ENCODE measurements around the gene HCFC1.

HCFC1 gene

DNA sequence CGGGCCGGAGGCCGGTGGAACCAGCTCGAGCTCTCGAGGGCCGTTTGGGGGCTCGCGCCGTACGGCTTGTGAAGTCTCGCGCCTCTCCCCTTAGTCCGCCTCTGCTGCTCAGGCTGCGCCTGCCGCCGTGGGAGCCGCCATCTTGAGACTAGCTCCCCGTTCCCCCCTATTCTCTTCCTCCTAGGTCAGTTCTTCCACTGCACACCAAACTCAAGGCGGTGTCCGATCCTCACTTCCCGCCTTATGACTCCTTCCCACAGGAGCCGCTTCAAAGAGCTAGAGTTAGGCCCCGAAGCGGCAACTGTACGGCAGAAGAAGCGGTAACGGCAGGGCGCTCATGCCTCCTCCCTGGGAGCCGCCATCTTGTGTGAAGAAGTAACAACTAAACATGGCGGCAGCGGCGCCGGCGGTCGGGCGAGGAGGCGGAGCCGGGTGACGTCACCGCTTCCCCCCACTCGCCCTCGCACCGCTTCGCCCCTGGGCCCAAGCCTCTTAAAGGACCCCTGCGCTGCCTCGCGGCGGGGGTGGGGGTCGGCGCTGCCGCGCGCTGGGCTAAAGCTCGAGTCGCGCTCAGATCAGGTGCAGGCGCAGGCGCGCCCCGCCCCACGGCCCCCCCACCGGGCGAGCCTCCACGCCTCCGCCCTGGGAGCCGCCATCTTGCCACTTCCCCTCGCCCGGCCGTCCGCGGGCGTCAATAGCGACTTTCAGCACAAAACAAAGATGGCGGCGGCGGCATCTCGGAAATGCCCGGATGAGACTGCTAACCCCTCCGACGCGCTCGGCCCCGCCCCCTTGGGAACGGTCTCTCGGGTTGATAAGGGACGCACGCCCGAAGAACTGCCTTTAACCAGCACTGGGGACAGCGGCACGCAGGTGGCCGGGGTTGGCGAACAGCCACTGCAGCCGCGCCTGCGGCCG is at the start of gene HCFC1:
HCFC1 (minus strand) TSS at position 369 of the 918 bp plus-strand sequence. CDS start 978 bp downstream, outside the sequence.
- ATAC-seq, result peak; percentile 35 to 45

- no peak for ATAC-seq
Observed at GRCh38 chrX:154021131-154021611, 49.6 kb upstream of the HCFC1 start.

DNA sequence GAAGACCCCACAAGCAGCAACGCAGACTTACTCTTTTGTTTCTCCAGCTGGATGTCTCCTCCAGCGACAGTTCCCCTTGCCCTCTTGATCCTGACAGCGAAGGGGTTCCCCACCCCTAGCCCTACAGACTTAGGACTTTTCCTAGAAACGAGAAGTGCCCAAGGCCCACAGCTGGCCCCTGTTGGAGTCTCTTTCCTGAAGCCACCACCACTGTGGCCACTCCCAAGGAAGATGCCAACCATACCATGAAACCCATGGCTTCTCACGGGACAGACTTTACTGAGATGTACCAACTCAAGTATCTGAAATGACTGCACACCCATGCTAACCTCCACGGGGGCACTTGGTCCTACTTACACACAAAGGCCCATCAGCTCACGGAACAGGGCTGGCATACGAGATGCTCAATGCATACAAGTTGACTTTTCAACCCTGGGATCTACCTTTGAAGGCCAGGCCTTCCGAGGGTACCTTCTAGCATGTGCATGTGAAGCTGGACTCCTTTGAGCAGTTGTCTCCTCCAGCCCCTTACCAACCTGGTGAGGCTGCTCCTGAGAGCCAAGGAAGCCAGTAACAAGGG is 49.0 kb upstream of the HCFC1 start:
- no peak for ATAC-seq

DNA sequence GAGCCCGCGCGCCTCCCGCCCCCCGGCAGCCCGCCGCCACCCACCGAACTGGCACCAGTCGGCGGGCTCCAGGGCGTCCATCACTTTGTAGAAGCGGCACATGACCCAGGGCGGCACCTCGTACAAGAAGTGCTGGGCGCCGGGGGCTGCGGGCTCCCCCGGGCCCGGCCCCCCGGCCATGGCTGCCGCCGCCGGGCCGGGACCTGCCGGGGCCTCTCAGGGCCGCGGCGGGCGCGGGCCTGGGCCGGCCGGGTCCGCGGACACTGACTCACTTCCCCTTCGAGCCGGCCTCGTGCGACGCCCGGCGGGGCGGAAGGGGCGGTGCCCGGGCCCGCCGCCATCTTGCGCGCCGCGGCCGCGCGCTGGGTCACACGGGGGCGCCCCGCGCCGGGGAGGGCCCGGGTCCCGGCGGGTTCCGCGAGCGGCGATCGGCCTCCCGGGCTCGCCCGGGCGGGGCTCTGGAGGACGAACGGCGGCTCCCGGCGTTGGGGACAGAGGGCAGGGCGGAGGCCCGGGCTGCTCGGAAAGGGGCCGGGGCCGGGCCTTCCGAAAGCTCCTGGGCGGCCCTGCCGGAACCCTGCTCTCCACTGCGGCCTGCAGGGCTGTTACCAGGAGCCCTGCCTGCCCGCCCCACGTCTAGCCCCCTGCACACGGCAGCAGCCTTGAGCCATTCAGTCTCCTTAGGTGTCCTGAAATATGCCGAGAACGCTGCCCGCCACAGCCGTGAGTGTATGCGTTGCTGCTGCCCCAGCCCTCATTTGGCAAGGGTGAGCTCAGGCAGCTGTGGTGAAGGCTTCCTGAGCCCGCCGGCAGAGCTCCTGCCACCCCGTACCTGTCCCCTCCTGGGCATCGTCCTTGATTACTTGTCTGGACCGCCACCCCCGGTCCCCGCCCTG is 48.3 kb upstream of the HCFC1 start, which contains the start of gene IRAK1:
IRAK1 (minus strand) TSS at position 270 of the 896 bp plus-strand sequence; CDS start at position 180, 90 bp downstream.
- peak; percentile 82 for ATAC-seq

GRCh38 chrX:154019061-154019621 is 47.5 kb upstream of the HCFC1 start:
- ATAC-seq, result peak; percentile 14 to 19

GRCh38 chrX:154018518-154019060 is 47.0 kb upstream of the HCFC1 start:
- no peak for ATAC-seq

DNA sequence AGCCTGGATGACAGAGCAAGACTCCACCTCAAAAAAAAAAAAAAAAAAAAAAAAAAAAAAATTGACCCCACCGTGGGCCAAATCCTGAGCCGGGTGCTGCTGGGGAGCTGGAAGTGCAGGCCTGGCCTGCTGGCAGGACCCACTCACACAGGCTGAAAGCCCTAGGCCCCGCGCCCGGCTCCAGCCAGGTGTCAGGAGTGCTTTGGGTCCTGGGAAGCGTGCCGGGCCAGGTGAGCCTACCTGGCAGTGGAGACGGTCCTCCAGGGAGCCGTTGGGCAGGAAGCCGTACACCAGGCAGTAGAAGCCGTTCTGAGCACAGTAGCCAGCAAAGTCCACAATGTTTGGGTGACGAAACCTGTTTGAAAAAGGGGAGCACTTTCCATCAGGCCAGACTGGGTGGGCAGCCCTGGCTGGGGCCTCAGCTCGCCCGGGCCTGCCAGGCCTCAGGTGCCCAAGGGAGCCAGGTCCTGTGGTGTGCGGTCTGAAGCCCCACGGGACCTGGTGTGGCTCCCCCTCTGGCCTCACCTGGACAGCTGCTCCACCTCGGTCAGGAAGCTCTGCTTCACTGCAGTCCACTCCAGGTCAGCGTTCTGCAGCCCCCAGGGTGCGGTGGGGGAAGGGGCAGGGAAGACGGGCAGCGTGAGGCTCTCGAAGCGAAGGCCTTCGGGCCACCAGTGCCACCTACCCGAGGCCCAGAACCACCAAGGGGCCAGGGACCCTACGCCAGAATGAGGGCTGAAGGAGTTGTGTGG is 46.3 kb upstream of the HCFC1 start:
- ATAC-seq, result no peak

DNA sequence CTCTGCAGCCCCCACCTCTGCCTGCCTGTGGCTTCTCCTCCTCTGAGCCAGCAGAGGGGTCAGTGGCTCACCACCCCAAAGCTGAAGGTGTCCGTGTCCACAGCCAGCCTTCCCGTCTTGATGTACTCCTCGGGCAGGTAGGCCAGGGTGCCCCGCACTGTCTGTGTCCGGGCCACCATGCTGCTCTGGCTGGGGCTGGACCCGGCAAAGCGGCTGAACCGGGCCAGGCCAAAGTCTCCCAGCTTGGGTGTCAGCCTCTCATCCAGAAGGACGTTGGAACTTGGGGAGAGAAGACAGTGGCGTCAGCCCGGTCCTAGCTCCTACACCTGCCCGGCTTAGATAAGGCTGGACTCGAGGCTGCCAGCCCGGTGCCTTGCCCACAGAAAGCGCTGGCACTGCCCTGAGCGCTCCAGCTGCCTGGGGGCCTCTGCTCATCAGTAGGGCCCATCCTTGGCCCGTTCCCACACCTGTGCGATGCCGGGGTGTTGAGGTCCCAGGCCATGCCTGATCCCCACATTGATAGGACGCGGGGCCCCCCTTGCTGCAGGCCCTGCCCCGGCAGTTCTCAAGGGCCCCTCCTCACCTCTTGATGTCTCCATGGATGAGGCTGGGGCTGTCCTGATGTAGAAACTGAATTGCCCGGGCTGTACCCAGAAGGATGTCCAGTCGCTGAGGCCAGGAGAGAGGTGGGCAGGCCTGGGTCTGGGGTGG is 44.9 kb upstream of the HCFC1 start:
- ATAC-seq, result no peak

DNA sequence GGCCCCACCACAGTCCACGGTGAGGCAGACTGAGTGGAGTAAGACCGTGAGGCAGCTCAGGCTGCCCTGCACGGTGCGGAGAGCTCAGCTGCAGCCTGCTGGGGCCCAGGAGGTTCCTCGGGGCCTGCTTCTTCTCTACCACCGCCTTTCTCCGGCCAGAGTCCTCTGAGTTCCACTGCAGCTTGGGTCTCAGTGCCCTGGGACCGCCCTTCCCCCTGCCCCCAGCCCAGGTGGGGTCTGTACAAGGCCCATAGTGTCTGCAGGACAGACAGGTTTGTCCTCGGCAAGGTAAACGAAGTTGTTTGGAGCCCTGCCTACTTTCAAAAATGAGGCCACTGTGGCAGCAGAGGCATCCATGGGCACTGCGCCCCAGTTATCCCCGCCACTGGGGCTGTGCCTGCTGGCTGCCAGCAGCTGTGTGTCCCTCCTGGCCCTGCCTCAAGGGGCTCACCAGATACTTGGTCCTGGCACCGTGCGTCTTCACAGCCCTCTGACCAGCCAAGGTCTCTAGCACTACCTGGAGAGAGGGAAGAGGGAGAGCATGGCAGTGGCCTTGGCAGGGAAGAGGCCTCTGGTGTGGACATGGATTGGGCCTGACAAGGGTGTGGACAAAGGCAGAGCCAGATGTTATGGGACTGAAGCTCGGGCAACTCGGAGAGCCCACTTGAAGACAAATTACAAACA is 44.1 kb upstream of the HCFC1 start:
- no peak for ATAC-seq

DNA sequence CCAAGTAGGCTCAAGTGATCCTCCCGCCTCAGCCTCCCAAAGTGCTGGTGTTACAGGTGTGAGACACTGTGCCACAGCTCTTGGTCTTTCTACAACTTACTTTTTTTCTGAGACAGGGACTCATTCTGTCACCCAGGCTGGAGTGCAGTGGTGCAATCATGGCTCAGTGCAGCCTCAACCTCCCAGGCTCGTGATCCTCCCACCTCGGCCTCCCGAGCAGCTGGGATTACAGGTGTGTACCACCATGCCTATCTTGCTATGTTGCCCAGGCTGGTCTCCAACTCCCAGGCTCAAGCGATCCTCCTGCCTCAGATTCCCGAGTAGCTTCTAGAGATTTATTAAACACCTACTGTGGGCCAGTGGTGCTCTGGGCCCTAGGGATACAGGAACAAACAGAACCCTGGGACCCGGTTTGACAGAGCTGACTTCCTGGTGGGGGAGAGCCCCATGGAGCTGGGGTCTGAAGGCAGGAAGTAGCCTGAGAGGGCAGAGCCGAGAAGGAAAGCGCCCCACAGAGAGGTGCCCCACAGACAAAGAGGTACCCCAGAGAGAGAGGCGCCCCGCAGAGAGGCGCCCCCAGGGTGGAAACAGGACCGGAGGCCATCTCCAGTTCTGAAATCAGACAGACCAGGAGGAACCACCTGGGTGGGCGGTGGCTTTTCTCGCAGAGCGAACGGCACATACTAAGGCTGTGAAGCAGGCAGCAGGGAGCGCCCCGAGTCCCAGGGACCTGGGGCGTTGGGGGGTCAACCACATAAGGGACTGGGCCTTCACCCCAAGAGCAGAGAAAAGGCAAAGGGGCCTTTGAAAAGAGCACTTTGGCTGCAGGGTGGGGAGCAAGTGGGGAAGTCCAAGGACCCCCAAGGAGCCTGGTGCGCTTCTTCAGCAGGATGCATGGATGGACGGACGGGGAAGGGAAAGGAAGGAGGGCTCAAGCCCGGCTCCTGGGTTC is 43.1 kb upstream of the HCFC1 start:
- ATAC-seq, result no peak

GRCh38 chrX:154013614-154014360 is 42.2 kb upstream of the HCFC1 start:
- peak; percentile 72 to 84 for ATAC-seq

DNA sequence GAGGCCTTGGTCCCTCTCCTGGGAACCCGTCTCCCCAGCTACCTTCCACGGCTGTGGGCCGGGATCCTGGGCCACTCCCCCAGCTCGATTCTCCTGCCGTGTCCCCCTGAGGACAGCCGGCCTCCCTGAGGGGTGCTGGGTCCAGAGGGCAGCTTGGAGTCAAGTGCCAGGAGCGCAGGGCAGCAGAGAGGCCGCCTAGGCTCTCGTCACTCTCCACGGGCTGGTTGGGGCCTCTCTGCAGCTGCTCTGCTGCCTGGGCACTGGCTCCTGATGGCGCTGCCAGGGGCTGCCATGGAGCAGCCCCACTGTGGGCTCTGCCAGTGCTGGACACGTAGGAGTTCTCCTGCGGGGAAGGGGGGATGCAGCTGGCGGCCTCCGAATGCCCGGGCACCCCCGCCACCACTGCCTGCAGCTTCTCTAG is 41.4 kb upstream of the HCFC1 start:
- no peak for ATAC-seq

- ATAC-seq, result no peak
Observed at GRCh38 chrX:154012336-154012991, 40.8 kb upstream of the HCFC1 start.

GRCh38 chrX:154011376-154012335 is 40.0 kb upstream of the HCFC1 start:
- ATAC-seq, result no peak

- no peak for ATAC-seq
Observed at GRCh38 chrX:154010330-154011087, 38.9 kb upstream of the HCFC1 start.

Measured in activated CD4-positive, CD25-positive, alpha-beta regulatory T cell treated with anti-CD3 and anti-CD28 coated beads, Interleukin-2, amount 50 U/mL, for 24 hours (primary cell).